ENCODE measurements around the gene ZNF578. TPM values are rescaled to one million over a fixed set of nuclear protein-coding genes. Genes with fewer than 3 reads are reported as not detected.

The ZNF578 gene
- total and polyA plus RNA-seq, 9 of the 15 experiments (the other 6 are each of a cell fraction or from before 2014, with no cell fraction given): 0.05 to 0.29 (median 0.15) TPM

DNA sequence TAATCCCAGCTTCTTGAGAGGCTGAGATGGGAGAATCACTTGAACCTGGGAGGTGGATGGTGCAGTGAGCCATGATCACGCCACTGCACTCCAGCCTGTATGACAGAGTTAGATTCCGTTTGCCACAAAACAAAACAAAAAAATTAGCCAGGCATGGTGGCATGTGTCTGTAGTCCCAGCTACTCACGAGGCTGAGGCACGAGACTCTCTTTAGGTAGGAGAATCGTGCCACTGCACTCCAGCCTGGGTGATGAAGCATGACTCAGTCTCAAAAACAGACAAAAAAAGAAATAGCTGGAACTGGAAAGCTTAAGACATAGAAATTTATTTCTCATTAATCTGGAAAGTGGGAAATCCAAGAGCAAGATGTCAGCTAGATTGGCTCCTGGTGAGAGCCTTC lies 53.9 kb downstream of the ZNF578 start:
- H3K4me2 ChIP-seq (ENCODE audit: insufficient read depth, low read length): no peak overlapping the region
- H3K4me1 ChIP-seq (replicated peaks in 1 of 2; ENCODE audit: control insufficient read depth in 2 of 2, insufficient read depth in 2 of 2, low read length in 2 of 2): no peaks in the 10 kb centered on the region; a peak in 1 of 5 replicates
- WGBS (ENCODE audit: insufficient coverage, low coverage, missing lambda C conversion rate): 1% methylated on average over 5 of the region's 5 CpGs
- no peak overlapping the region for H3K4me3 ChIP-seq
- H3K36me3 ChIP-seq (ENCODE audit: control insufficient read depth, insufficient read depth, low read length): no peaks in the 10 kb centered on the region
- intact Hi-C loops (cut with micrococcal nuclease) (no loop called here), in situ Hi-C loops (cut with MboI) (no loop called here)
- FAIRE-seq (no peak), DNase-seq (ENCODE audit: extremely low read depth in 1 of 4, low spot score in 3 of 4) (no peak), ATAC-seq (no peak)
- no peaks in the 10 kb centered on the region for H4K20me1 ChIP-seq (replicated peaks; ENCODE audit: control insufficient read depth, insufficient read depth, low read length)
- 0 out of 2 replicates have a peak, but pooled peaks cover 3% of the 10 kb centered on the region for H3K9me3 ChIP-seq (replicated peaks; ENCODE audit: control insufficient read depth, insufficient read depth, low read depth, low read length)
- BruUV-seq (replicated peaks): no TSS peak
- ChIA-PET CTCF (ENCODE audit: low intra/inter-chr PET ratio) (no interaction called here), POLR2A (no interaction called here)
- no peaks in the 10 kb centered on the region for H3K79me2 ChIP-seq (ENCODE audit: control insufficient read depth, insufficient read depth, low read length)
- H3K9ac ChIP-seq (ENCODE audit: insufficient read depth in 1 of 2, low read depth in 2 of 2, low read length in 2 of 2): no peak overlapping the region
- H2AFZ ChIP-seq (ENCODE audit: low read depth, low read length): no peak overlapping the region
- no peak overlapping the region for H3K27ac ChIP-seq (ENCODE audit: extremely low read depth, low read depth, low read length)
- H3K27me3 ChIP-seq (ENCODE audit: control insufficient read depth in 2 of 2, insufficient read depth in 2 of 2, low read length in 2 of 2): no peaks in the 10 kb centered on the region
- TF ChIP-seq, protein P1, sequence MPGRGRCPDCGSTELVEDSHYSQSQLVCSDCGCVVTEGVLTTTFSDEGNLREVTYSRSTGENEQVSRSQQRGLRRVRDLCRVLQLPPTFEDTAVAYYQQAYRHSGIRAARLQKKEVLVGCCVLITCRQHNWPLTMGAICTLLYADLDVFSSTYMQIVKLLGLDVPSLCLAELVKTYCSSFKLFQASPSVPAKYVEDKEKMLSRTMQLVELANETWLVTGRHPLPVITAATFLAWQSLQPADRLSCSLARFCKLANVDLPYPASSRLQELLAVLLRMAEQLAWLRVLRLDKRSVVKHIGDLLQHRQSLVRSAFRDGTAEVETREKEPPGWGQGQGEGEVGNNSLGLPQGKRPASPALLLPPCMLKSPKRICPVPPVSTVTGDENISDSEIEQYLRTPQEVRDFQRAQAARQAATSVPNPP (IDR thresholded peaks at IDR 0.05; ENCODE audit: borderline replicate concordance, insufficient read depth, insufficient read length): no peak
- no peak for TF ChIP-seq TAF1 (IDR thresholded peaks at IDR 0.05; ENCODE audit: control insufficient read depth, extremely low read depth, insufficient read depth, low read length, severe bottlenecking)
- TF ChIP-seq DACH1 (IDR thresholded peaks at IDR 0.05; ENCODE audit: partially characterized antibody): no peak
- TF ChIP-seq CREM (IDR thresholded peaks at IDR 0.05; ENCODE audit: low read depth): no peak
- no peak for TF ChIP-seq PHB (CRISPR knock-in tag; IDR thresholded peaks at IDR 0.05)
- no peak for TF ChIP-seq ZNF121 (CRISPR knock-in tag; conservative IDR thresholded peaks at IDR 0.05)
- no peak for TF ChIP-seq MECOM (CRISPR knock-in tag; IDR thresholded peaks at IDR 0.05)
- no peak for TF ChIP-seq RBFOX2 (IDR thresholded peaks at IDR 0.05; ENCODE audit: low read depth, low read length)
- TF ChIP-seq EGR1 (conservative IDR thresholded peaks at IDR 0.05): no peak
- no peaks in the 10 kb centered on the region for H3K9me1 ChIP-seq (ENCODE audit: control insufficient read depth, insufficient read depth, low read length)
